Fibroblast of lung (primary cell): ENCODE measurements around the gene TSPAN1.

Experiments
- EZH2 ChIP-seq: IDR thresholded peaks from 2 replicates; pipeline ENCODE4 v1.5.1; 2012; ENCODE audit warnings: low read length, control low read depth, mild to moderate bottlenecking; ENCODE audit errors: missing control alignments
- TF ChIP-seq, protein P1 (sequence below), 2 donors: IDR thresholded peaks in 1 of 2; conservative IDR thresholded peaks in 1 of 2; 1 replicate in 1 of 2; 2 replicates in 1 of 2; pipeline ENCODE4 v1.5.1; 2011 to 2012; ENCODE audit warnings: low read length in 2 of 2, control low read depth in 1 of 2, inconsistent platforms in 1 of 2, low read depth in 1 of 2, mild to moderate bottlenecking in 1 of 2

DNA sequence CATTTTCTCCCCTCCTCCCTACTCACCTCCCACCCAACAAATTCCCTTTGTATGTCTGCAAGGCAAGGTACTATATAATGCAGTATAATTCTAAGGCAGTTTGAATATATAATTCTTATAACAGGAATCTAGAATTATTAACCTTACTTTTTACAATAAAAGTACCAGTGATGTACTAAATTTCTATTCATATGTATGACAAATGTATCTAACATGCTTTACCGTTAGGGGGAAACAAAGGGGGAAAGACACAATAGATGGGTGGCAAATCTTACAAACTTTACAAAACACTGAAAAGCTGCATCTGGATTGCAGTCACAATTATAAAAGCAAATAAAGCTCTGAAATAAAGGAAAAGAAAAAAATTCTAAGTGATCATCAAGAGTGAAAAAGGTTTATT is 44.8 kb upstream of the TSPAN1 start:
- TF ChIP-seq, protein P1, sequence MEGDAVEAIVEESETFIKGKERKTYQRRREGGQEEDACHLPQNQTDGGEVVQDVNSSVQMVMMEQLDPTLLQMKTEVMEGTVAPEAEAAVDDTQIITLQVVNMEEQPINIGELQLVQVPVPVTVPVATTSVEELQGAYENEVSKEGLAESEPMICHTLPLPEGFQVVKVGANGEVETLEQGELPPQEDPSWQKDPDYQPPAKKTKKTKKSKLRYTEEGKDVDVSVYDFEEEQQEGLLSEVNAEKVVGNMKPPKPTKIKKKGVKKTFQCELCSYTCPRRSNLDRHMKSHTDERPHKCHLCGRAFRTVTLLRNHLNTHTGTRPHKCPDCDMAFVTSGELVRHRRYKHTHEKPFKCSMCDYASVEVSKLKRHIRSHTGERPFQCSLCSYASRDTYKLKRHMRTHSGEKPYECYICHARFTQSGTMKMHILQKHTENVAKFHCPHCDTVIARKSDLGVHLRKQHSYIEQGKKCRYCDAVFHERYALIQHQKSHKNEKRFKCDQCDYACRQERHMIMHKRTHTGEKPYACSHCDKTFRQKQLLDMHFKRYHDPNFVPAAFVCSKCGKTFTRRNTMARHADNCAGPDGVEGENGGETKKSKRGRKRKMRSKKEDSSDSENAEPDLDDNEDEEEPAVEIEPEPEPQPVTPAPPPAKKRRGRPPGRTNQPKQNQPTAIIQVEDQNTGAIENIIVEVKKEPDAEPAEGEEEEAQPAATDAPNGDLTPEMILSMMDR (conservative IDR thresholded peaks at IDR 0.05 in 1 of 2, IDR thresholded peaks at IDR 0.05 in 1 of 2; ENCODE audit: low read depth in 1 of 2, low read length in 2 of 2), result peak in 1 of 2 donors; percentile 13
- TF ChIP-seq EZH2, result no peak
